HG03571 (cell line): Measurements from ENCODE around the gene PRDM16.

Source experiments
- ATAC-seq: cut with Tn5 transposase; IDR thresholded peaks from one replicate; pipeline ENCODE4 v1.9.1; 2021; ENCODE audit not compliant: unreplicated experiment

PRDM16 gene

DNA sequence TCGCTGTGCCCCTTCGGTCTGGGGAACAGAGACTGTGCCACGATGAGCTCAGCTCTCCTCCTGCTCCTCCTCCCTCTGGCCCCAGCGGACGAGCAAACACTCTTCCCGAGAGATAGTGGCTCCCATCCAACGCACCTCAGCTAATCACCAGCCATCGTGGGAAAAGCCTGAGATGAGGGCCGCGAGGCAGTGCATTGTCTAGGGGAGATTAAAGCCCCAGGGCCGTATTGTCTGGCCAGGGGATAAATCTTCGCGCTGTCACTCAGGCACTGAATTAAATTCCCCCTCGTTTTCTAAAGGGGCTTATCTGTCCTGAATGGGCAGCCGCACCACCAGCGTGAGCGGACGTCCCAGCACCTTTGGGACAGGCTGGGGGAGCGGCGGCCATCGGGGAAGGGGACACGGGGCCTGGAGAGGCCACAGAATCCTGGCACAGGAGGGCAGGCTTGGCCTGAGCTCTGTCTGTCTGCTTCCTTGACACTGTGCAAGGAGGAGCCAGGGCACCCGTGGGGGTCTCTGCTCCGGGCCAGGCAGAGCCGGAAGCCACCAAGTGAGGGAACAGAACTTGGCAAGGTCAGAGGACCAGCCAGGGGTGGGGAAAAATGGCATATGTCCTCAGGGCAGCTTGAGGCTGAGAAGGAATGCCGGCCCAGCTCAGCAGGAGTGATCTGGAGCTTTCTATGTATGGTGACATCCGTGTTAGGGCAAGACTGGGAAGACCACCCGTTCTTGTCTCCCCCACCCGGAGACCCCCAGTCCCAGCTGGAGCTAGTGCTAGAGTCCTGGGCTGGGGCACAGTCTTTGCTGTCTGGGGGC, 32.3 kb downstream of the PRDM16 start:
- ATAC-seq, result no peak

DNA sequence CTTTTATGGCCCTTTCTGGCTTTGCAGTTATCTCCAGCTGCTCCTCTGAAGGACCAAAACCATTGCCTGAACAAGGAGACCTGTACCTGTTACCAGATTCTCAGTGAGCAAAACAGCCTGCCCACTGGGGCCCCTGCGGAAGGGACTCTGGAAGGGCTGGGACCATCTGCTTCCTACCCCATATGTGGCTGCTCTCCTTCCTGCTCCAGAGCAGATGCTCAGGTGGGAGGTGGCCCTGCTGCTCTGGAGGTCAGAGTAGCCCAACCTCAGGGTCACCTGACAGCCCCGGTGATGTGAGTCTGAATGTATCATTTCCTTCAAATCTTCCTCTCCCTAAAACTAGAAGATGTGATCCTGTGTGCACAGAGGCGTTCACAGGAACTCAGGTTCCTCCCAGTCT, 33.6 kb downstream of the PRDM16 start:
- no peak for ATAC-seq

DNA sequence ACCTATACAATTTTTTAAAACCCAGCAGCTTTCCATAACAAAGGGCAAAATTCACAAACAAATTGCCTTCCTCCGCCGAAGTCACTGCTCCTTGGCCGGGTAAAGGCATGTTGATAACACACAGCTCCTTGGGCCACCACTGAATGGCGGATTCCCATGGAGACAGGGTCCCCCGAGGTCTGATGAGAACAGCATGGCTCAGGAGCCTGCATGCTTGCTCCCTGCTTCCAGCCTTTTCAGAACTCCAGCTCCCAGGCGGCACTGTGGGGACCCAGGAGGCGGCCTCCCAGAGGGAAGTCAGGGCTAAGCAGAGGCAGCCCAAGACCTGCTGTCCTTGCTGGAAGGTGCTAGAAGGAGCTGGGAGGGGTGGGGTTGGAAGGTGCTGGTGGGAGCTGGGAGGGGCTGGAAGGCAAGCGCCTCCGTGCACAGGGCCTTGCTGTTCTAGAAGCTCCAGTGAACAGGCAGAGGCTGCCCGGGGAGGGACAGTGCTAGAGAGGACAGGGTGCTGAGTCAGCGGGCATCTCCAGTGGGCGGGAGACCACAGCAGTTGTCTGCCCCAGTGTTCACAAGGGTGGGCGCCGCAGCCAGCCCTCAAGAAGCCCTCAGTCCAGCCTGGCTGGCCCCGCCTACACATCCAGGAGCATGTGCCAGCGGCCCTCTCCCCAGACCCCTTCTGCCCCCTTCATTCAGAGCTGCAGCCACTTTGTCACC, 35.1 kb downstream of the PRDM16 start:
- no peak for ATAC-seq

DNA sequence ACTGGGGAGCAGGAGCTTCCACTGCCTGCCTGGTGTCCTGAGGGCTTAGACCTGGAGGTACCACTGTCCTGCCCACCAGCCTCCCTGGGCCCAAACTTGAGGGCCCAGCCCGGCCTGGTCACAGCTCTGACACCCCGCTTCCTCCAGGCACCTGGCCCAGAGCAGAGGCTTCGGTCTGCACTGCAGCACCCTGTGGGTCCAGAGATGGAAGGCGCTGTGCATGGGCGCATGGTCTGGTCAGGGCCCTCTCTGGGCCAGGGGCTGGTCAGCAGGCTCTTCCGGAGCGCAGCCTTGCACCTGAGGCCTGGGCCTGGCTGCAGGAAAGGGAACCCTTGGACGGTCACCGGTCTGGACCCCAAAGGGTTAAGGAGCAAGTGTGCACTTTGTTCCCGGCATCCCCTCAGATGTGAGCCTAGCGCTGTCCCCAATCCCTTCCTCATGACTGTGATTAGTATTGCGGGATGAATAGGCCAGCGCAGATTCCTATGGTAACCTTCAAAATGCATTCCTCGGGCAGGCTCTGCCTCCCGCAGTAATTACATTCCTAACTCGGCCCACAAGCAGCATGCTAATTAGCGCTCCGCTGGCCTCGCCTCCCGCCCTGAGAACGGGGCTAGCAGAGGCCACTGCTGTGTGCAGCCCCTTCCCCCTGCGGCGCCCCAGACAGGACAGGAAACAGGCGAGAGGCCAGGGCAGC, 36.3 kb downstream of the PRDM16 start:
- ATAC-seq, result no peak

DNA sequence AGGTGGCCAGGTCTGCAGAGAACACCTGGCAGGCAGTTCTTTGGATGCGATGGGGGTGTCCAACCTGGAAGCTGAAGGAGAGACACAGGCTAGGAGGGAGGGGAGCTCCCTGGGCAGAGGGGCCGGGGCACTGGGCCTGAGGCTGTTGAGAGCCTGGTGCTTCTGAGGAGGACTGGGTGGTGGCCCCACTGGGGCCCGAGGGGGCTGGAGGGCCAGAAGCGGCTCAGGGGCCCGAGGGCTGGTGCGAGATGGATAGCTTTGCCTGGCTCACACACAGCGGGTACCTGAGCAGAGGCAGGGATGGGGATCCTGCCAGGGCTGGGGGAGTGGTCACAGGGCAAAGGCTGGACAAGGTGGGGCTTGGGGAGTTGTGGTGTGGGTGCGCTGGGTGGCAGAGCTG, 37.2 kb downstream of the PRDM16 start:
- no peak for ATAC-seq

DNA sequence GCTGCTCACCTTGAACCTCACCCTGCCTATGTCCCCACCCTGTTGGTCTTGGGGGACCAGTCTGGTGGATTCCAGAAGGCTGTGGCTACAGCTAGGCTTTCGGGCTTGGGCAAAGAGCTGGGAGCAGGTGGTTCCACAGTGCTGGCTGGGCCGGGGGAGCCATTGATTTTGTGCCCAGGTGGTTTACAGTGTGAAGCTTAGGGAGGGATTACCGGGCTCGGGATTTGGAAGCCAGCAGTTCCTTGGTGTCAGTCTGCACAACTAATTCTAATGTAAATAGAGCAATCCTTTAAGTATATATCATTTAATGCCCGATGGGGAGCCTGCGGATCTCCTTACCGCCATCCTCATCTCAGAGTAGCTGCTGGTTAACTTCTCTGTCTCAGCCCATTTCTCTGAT, 38.2 kb downstream of the PRDM16 start:
- no peak for ATAC-seq

DNA sequence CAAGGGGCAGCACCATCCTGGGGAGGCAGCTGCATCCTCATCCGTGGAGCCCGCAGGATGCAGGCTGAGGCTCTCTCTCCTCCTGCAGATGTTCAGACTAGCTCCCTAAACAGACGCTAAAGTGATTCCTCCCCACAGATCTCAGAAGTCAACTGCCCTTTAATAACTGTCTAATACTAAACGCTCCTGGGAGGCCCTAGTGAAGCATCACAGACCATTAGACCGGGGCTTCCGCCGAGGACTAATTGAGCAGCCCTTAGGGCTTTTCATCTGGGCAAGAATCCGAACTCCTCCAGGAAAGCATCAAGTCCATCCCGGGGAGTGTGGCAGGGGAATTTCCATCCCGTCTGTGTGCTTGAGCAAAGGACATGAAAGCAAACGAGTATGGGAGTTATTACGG, 40.4 kb downstream of the PRDM16 start:
- no peak for ATAC-seq

DNA sequence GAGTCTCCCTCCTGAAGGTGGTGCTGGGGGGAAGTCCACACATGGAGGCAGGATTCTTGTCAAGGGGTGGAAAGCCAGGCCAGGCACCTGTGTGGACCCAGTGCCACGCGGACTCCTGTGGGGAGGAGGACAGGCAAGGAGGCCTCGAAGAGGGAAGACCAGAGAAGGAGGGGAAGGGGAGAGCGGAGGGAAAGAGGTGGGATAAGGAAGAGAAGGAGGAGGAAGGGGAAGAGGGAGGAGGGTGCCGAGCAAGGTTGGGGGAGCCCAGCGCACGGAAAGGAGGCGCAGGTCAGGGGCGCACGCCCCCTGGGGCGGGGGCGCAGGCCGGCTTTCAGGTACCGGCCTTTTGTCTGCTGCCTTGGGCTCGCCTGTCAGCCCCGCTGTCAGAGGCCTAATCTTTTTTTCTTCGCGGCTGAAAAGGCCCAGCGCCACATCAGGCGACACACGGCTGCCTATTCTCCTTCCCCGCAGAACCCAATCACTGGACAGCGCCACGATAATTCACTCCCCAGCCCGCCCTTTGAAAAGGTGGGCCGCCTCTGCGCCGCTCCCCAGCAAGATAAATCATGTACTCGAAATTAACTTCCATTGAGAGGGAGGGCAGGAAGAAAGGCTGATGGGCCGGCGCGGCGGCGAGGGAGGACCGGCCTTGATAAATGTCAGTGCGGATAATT, 42.5 kb downstream of the PRDM16 start:
- ATAC-seq, result no peak

DNA sequence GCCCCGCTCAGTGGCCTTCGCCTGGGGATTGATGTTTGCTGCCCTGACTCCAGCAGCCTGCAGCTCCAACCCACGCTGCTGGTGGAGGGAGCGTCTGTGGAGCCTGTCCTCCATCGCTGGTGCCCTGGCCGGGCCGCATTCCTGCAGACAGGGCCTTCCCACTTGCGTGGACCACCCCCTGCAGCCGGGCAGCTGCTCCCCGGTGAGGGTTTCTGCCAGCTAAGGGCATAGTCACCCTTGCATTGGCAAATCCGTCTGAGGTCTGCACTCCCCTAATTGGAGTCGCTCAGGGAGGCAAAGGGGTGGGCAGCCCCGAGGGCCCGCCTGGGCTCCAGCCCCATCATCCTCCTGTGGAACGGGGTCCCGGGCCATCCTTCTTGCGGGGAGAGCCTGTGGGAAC, 43.5 kb downstream of the PRDM16 start:
- ATAC-seq, result no peak

DNA sequence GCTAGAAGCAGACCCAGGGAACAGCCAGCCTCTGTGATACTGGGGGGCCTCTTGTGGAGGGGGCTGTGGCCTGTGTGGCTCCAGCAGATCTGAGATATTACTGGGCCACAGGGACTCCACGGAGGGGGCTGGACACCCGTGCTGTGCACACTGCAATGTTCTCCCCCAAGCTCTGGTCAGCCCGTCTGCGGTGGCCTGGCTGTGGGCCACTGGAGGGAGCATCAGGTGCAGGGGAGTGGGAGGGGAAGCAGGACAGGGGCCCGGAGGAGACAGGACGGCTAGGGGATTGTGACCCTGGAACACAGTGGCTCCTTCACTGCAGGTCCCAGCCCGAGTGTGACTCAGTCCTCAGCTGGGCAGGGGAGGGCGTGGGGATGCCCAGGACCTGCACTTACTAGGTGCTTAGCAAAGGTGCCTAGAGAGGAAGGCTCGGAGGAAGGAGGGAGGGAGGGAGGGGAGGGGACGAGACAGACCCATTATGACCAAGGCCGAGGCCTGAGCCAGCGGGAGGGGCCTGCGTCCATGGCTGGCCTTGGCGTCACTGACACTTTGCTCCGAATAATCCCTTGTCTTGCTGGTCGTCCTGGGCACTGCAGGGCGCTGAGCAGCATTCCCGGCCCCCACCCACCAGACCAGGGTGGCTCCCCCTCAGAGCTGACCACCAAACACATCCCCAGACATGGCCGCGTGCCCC, 44.2 kb downstream of the PRDM16 start:
- ATAC-seq, result no peak

DNA sequence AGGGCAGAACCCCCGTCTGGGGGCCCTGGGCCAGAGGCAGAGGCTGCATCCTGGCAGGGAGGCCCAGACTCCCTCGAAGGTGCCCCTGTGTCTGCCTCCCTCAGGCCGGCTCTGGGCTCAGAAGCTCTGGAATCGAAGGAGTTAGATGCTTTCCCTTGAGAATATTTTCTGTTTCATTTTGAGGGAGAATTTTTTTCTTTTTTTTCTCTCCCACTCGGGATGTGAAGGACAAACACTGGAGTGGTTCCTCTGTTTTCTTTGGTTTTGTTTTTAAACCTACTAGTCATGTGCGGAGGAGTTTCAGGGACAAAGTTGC, 44.7 kb downstream of the PRDM16 start:
- no peak for ATAC-seq

DNA sequence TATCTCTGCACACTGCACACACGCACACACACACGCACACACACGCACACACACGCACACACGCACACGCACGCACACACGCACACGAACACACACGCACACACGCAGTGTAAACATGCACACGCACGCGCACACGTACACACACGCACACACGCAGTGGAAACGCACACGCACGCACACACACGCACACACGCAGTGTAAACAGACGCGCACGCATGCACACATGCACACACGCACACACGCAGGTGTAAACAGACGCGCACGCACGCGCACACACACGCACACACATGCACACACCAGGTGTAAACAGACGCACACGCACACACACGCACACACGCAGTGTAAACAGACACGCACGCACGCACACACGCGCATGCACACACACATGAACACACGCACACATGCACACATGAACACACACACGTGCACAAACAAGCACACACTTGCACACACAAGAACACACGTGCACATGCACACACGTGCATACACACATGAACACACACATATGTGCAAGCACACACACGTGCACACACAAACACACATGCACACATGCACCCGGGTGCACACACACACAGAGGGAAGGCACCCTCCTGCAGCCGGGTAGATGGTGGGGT, 45.2 kb downstream of the PRDM16 start:
- no peak for ATAC-seq

DNA sequence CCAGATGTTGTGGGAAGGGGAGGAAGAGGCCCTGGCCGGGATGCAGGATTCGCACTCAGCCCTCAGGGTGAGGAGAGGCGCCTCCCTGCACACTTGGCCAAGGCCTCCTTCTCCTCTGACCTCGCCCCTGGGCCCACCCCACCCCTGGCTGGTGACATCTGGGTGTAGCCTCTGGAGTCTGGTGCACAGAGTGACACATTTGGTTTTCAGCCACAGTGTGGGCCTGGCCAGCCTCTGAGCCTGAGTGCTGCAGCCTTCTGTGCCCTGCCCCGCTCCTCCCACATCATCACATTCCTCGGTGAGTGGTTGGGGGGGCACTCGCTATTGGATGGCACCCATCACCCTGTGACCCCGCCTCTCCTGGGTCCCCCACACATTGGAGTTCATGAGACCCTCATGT, 45.8 kb downstream of the PRDM16 start:
- ATAC-seq, result no peak

DNA sequence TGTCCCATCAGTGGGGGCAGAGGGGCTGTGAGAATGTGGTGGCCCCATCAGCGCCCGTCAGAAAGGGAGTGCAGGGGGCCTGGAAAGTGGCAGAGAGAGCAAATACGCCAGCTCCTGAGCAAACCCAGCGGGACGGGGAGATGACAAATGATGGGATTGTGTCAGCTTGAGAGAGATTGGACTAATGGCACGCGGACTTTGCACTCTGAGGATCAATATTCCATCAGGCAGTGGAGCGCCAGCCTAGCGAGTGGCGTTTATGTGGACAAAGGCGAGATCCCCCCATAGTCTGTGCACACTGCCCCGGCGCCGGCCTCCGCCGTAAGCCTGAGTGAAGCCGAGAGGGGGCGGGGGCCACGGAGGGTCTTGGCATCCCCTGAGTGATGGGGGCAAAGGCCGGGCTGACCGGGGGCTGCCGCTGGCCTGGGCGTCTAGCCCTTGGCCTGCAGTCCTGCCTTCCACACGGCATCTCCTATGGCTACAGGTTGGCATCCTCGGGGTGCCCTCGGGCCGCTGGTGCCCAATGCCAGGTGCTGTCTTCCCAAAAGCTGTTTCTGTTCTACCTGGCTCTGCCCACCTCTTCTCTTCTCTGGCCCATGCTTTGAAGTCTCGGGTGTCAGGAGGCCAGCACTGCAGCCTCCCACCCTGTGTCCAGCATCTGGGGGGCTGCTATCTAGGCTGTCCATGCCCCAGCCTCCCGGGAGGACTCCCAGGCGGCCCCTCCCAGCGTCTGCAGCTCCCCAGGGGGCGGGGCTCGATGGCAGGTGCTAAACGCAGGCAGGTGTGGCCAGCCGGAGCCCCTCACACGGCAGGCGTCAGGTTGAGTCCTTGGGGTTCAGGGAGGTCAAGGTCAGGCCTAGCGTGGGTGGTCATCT, 46.5 kb downstream of the PRDM16 start:
- ATAC-seq, result no peak

DNA sequence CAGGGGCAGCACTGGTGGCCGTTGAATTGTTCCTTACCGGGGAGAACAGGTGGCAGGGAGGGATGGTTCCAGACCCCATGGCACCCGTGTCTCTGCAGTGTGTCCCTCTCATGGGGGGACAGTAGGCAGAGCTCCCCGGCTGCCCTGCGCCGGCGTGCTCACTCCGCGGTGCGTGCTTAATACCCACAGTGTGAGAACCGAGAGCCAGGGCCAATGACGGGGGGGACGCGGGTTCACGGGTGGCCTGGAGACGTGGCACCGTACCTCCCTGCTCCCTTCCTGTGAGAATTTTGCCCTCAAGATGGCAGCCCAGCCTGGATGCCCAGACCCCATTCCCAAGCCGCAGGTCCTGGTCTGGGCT, 47.1 kb downstream of the PRDM16 start:
- ATAC-seq, result no peak

DNA sequence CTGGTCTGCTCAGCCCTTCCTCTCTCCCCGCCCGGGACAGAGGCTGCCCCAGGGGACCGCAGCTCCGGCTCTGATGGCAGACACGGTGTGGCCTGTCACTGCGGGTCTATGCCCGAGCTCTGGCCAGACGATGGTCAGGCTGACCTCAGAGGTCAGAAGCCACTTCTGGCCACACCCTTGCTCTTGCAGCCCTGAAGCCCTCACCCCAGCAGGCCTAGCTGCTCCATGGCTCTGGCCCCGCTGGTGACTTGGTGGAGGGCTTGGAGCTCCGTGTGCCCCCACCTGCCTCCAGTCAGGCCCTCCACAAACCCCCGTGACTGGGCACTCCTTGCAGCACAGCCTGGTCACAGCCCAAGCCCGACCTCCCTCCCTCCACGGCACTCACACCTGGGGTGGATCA, 47.6 kb downstream of the PRDM16 start:
- no peak for ATAC-seq

DNA sequence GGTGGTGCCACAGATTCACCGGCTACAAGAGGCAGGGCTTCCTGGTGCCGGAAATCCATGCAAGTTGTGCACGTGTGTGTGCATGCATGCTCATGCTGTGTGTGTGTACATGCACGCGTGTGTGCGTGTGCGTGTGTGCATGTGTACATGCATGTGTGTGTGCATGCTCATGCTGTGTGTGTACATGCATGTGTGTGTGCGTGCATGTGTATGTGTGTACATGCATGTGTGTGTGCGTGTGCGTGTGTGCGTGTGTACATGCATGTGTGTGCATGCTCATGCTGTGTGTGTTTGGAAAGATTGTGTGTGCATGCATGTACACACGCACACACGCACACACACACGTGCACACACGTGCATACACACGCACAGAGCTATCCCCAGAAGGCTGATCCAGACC, 48.9 kb downstream of the PRDM16 start:
- no peak for ATAC-seq

DNA sequence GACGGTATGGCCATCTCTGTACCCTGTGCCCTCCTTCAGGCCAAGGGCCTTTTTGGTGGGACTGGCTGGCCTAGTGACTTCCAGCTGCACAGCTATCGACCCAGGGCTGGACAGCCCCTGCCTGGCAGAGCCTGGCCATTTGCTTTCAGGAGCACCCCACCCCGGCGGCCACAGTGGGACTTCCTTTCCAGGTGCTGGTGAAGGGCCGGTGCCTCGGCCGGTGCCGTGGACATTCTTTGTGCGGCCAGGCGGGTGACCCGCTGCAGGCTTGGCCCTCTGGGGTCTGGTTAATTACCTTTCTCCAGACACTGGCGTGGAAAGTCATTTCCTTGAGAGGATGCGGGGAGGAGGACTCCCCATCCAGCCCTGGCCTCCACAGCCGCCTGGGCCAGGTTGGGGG, 50.1 kb downstream of the PRDM16 start:
- no peak for ATAC-seq

DNA sequence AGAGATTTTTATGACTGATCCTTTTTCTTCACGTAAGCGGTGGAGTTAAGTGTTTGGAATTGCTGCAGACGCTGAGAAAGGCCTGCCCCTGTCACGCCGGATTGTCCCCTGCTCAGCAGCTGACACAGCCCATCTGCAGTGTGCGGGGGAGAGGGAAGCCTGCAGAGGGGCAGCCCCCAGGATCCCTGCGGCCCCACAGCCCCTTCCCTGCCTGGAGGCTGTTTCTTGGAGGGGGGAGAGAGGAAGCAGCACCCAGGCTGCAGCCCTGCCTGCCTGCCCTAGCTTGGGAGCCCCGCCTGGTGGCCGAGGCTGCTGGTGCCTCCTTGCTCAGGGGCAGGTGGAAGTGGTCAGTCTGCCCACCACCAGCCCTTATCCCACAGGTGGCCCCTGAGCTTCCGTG, 50.7 kb downstream of the PRDM16 start:
- no peak for ATAC-seq

DNA sequence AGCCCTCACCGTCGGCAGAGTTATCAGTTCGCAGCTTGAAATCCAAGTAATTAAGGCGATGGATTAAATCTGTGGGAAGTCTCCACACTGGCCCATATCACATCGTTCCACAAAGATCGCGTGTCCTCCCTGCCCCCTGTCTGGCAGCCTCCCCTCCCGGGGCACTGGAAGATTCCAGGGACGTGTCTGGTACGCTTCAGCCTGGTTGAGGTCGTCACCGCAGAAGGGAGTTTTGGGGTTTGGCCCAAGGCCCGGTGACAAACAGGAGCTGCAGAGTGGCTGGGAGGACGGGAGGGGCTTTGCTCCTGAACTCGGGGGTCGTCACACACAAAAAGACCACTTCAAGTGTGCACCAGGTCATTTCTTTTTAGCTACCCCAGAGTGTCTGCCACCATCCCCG, 51.1 kb downstream of the PRDM16 start:
- ATAC-seq, result no peak
